B cell (primary cell): ENCODE results near the gene DNM1. TPM values are rescaled to one million over a fixed set of nuclear protein-coding genes. Genes with fewer than 3 reads are reported as not detected.

Experiments
- ATAC-seq: fragments of 200-7000 bp; cut with Tn5 transposase; one replicate; pipeline ENCODE4 v1.10.0; 2021; ENCODE audit warnings: low read depth, mild to moderate bottlenecking, moderate number of reproducible peaks, moderate library complexity
- CTCF ChIA-PET: fragments of 350-600 bp; sonication (Branson Sonifier 250); formaldehyde crosslinking; loops from one replicate; lab custom pipeline; 2021; ENCODE audit warnings: antibody characterized with exemption, inconsistent platforms; lab: Charles Lee
- POLR2A ChIA-PET: fragments of 350-600 bp; sonication (Branson Sonifier 250); formaldehyde crosslinking; loops from one replicate; lab custom pipeline; 2021; ENCODE audit warnings: antibody characterized with exemption; lab: Charles Lee
- DNase-seq: peaks from one replicate; pipeline ENCODE4 v3.0.0; 2013
- H2AFZ ChIP-seq: 2 replicates; pipeline ENCODE4 v1.6.1; 2012; ENCODE audit warnings: mild to moderate bottlenecking, low read depth, low read length; ENCODE audit not compliant: insufficient read depth, poor library complexity, severe bottlenecking
- H3K27ac ChIP-seq, 2 donors: 1 replicate in 1 of 2; 2 replicates in 1 of 2; pipeline ENCODE4 v1.5.1; 2012 to 2013; ENCODE audit warnings: low read length in 2 of 2, mild to moderate bottlenecking in 2 of 2, moderate library complexity in 1 of 2
- H3K27me3 ChIP-seq, 4 experiments: fragments of 200-600 bp in 1 of 4; sonication (generic) in 1 of 4; replicated peaks in 1 of 4; 1 replicate in 2 of 4; 2 replicates in 2 of 4; pipeline versions ENCODE4 v1.6.1 to v1.7.0; 2013 to 2016; ENCODE audit warnings: low read length in 3 of 4, mild to moderate bottlenecking in 2 of 4, mixed read lengths in 1 of 4, moderate library complexity in 1 of 4; ENCODE audit not compliant: insufficient read depth in 4 of 4, control insufficient read depth in 3 of 4; ENCODE audit errors: control extremely low read depth in 1 of 4
- H3K36me3 ChIP-seq, 2 experiments: replicated peaks in 1 of 2; 1 replicate in 1 of 2; 2 replicates in 1 of 2; pipeline versions ENCODE4 v1.6.1 to v1.7.1; 2013; ENCODE audit warnings: low read length in 1 of 2; ENCODE audit not compliant: insufficient read depth in 2 of 2, control insufficient read depth in 1 of 2; ENCODE audit errors: control extremely low read depth in 1 of 2, extremely low read depth in 1 of 2
- H3K4me1 ChIP-seq, 2 donors: fragments of 200-600 bp in 1 of 2; sonication (generic) in 1 of 2; 1 replicate in 1 of 2; 2 replicates in 1 of 2; pipeline versions ENCODE4 v1.5.1 to v1.6.1; 2013 to 2017; ENCODE audit warnings: low read length in 2 of 2; ENCODE audit not compliant: control insufficient read depth in 2 of 2, insufficient read depth in 2 of 2
- H3K4me2 ChIP-seq: replicated peaks from 2 replicates; pipeline ENCODE3; 2012; ENCODE audit warnings: mild to moderate bottlenecking, low read depth, low read length; ENCODE audit not compliant: poor library complexity, severe bottlenecking
- H3K4me3 ChIP-seq, 5 experiments: fragments of 200-600 bp in 1 of 5; sonication (generic) in 1 of 5; 1 replicate in 3 of 5; 2 replicates in 2 of 5; pipeline versions ENCODE4 v1.5.1 to v1.7.0; 2011 to 2016; ENCODE audit warnings: low read length in 4 of 5, mild to moderate bottlenecking in 4 of 5, low read depth in 2 of 5, control low read depth in 1 of 5, moderate library complexity in 1 of 5; ENCODE audit not compliant: insufficient read depth in 1 of 5; ENCODE audit errors: control extremely low read depth in 1 of 5, extremely low read depth in 1 of 5
- H3K79me2 ChIP-seq: fragments of 200-600 bp; sonication (generic); one replicate; pipeline ENCODE4 v1.6.0; 2016; ENCODE audit warnings: low read length; ENCODE audit not compliant: control insufficient read depth, insufficient read depth
- H3K9ac ChIP-seq: fragments of 200-600 bp; sonication (generic); 2 replicates; pipeline ENCODE4 v1.6.1; 2017; ENCODE audit warnings: mild to moderate bottlenecking, low read length, moderate library complexity
- H3K9me3 ChIP-seq, 3 donors: one replicate each; pipeline versions ENCODE4 v1.6.1 to v1.7.1; 2013; ENCODE audit warnings: low read length in 2 of 3; ENCODE audit not compliant: control insufficient read depth in 2 of 3, insufficient read depth in 1 of 3; ENCODE audit errors: control extremely low read depth in 1 of 3
- H4K20me1 ChIP-seq: 2 replicates; pipeline ENCODE4 v1.6.0; 2012; ENCODE audit warnings: mild to moderate bottlenecking, low read length; ENCODE audit not compliant: insufficient read depth, control insufficient read depth, poor library complexity, severe bottlenecking
- H3K27ac Mint-ChIP-seq: one replicate; pipeline ENCODE4 v1.8.0; 2021; ENCODE audit warnings: mixed read lengths
- H3K27me3 Mint-ChIP-seq: one replicate; pipeline ENCODE4 v1.8.0; 2021; ENCODE audit warnings: mixed read lengths
- H3K4me1 Mint-ChIP-seq: one replicate; pipeline ENCODE4 v1.8.0; 2021; ENCODE audit warnings: mixed read lengths
- H3K4me3 Mint-ChIP-seq: one replicate; pipeline ENCODE4 v1.8.0; 2021; ENCODE audit warnings: mixed read lengths
- H3K9me3 Mint-ChIP-seq: one replicate; pipeline ENCODE4 v1.8.0; 2022; ENCODE audit warnings: mixed read lengths; ENCODE audit not compliant: insufficient read depth
- EZH2 ChIP-seq: IDR thresholded peaks from 2 replicates; pipeline ENCODE4 v1.6.1; 2012; ENCODE audit warnings: borderline replicate concordance, low read depth, mild to moderate bottlenecking, moderate library complexity, low read length; ENCODE audit not compliant: insufficient read depth, poor library complexity, severe bottlenecking
- WGBS: methylation state at CpG from one replicate; pipeline ENCODE4 v1.1.5; 2013; ENCODE audit warnings: missing lambda C conversion rate; ENCODE audit not compliant: insufficient coverage; 5-methylcytosine and 5-hydroxymethylcytosine counted together
- intact Hi-C: fragments of 100-400 bp; cut with micrococcal nuclease; formaldehyde crosslinking; loops from one replicate; pipeline ENCODE4 v1.10.0; 2022
- polyA plus RNA-seq: library from polyadenylated mRNA; depleted of rRNA; stranded (reverse); fragments of >200 nt; gene quantifications from 2 replicates; pipeline ENCODE4 v1.2.3, GENCODE V29; 2012
- total RNA-seq, 2 donors: library from RNA; stranded (reverse); fragments of 120-200 nt in 1 of 2; gene quantifications; 1 replicate in 1 of 2; 2 replicates in 1 of 2; pipeline versions ENCODE4 v1.2.3 to v1.2.4, GENCODE V29; 2013 to 2022
- TF ChIP-seq, protein P1 (sequence below): fragments of 200-600 bp; IDR thresholded peaks from one replicate; pipeline ENCODE4 v1.8.0; 2022; ENCODE audit warnings: antibody characterized with exemption, mild to moderate bottlenecking

The DNM1 gene
- total and polyA plus RNA-seq, 2 donors (not counting 1 experiment from before 2014, with no cell fraction given) = 0.63 to 1.3 TPM

DNA sequence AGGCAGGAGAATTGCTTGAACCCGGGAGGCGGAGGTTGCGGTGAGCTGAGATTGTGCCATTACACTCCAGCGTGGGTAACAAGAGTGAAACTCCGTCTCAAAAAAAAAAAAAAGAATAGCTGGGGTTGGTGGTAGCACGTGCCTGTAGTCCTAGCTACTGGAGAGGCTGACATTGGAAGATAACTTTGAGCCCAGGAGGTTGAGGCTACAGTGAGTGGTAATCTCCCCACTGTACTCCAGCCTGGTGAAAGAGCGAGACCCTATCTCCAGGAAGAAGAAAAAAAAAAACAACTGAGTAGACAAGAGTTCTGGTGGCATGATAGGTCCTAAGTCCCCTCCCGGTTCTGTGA is 46.4 kb downstream of the DNM1 start:
- no peaks in the 10 kb centered on the region for H3K79me2 ChIP-seq
- H3K27ac ChIP-seq = peak overlapping the region; percentile 53 to 63
- TF ChIP-seq, protein P1, sequence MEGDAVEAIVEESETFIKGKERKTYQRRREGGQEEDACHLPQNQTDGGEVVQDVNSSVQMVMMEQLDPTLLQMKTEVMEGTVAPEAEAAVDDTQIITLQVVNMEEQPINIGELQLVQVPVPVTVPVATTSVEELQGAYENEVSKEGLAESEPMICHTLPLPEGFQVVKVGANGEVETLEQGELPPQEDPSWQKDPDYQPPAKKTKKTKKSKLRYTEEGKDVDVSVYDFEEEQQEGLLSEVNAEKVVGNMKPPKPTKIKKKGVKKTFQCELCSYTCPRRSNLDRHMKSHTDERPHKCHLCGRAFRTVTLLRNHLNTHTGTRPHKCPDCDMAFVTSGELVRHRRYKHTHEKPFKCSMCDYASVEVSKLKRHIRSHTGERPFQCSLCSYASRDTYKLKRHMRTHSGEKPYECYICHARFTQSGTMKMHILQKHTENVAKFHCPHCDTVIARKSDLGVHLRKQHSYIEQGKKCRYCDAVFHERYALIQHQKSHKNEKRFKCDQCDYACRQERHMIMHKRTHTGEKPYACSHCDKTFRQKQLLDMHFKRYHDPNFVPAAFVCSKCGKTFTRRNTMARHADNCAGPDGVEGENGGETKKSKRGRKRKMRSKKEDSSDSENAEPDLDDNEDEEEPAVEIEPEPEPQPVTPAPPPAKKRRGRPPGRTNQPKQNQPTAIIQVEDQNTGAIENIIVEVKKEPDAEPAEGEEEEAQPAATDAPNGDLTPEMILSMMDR = no peak
- TF ChIP-seq EZH2 = no peak
- peak overlapping the region in 4 of 5 experiments; percentile 47 to 74 (median 60) for H3K4me3 ChIP-seq
- Mint-ChIP-seq H3K27ac (peak overlapping the region; percentile 92), H3K4me3 (peak overlapping the region; percentile 93), H3K27me3 (peaks cover 15% of the 10 kb centered on the region), H3K9me3 (no peaks in the 10 kb centered on the region), H3K4me1 (peaks cover 34% of the 10 kb centered on the region)
- ChIA-PET CTCF (interaction anchor here (0.6 to 1.3 kb wide), 4 partner anchors 26 to 1330 kb away, joined by 3 to 6 read pairs (median 3); partner anchors contain the start of gene TOR2A), POLR2A (interaction anchor here (0.7 to 1.3 kb wide), 3 partner anchors 27 to 1386 kb away, joined by 4 to 5 read pairs (median 4); partner anchors contain the start of genes GOLGA2 and SWI5)
- intact Hi-C loops = no loop called here
- ATAC-seq (no peak), DNase-seq (no peak)
- H3K27me3 ChIP-seq = peaks cover 0 to 5% (median under 1%) of the 10 kb centered on the region in 4 experiments
- H3K36me3 ChIP-seq = no peaks in the 10 kb centered on the region
- peak overlapping the region; percentile 99 for H3K4me2 ChIP-seq
- H3K4me1 ChIP-seq = peaks cover 14 to 30% of the 10 kb centered on the region in 2 donors
- no peaks in the 10 kb centered on the region for H3K9me3 ChIP-seq
- no peaks in the 10 kb centered on the region for H4K20me1 ChIP-seq
- 88% methylated on average over 6 of the region's 8 CpGs for WGBS
- H3K9ac ChIP-seq = peak overlapping the region; percentile 72
- peak overlapping the region; percentile 85 for H2AFZ ChIP-seq
